GM19025 (cell line): ENCODE data around the gene KCNAB1.

ENCODE experiments used
- ATAC-seq: cut with Tn5 transposase; IDR thresholded peaks from one replicate; pipeline ENCODE4 v1.9.1; 2021; ENCODE audit warnings: mild to moderate bottlenecking, low read depth, moderate library complexity; ENCODE audit not compliant: unreplicated experiment

Gene KCNAB1

DNA sequence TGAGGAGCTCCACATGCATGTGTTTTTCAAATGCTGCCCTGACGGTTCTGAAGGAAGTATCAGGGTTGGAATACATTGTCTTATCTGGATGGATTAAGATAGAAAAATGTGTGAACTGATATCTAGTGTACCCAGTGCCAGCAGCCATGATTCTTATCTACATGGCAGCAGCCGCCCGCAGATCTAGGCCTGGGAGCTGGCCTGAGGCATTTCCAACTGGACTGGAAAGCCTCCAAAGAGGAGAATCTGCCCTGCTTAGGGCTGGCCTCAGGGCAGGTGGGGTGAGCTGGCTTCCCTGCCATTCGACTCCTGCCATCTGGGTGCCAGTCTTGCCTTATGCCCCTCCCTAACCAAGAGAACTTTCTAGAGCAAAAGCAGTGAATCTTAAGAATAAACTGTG lies 308.7 kb downstream of the KCNAB1 start:
- ATAC-seq, result no peak

DNA sequence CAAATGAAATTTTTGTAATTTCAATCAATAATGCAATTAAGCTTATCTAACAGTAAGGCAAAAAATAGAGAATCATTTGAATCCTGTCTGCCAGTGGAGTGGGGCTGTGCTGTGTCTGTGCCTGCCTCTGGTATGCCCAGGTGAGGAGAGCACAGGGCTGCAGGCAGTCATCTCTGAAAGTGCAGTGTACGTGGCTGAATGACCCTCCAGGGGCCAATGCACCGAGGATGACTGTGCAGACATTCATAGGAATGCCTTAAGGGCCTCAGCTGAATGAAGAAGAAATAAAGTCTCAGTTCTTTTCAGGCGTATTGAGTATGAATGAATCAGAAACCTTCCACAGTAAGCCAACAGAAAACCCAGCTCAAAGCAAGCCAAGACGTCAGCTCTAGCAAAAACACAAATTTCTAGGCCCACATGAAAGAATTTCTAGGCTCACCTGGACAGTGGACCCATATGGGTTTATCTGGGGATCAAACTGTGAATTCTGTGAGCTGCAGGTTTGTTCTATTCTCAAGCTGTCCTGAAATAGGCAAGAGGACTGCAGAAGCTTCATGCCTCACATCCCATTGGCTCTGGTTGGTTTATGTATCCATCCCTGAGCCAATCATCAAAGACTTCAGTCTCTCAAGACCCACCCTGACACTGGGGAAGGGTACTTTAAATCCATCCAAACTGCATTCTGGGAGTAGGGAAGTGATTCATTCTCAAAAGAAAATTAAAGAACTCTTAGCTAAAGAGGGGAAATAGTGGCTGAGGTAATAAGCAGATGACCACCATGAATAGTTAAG lies 311.2 kb downstream of the KCNAB1 start:
- ATAC-seq, result no peak

DNA sequence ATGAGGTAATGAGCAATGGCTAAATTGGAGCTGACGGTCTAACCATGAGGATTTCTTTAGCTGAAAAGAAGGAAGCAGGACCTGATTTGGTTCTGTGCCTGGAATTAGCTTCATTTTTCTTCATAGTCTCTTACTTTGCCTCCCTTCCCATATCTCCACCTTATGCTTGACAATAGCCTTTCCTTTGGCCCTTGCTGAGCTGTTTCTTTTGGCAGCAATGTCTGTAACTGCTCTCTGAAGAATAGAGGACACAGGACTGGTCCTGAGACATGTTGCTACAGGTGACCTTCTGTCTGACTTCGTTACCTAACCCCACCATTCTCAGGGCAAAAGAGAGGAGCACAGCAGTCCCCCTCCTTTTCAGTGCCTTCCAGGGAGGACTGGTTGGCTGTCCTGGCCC lies 312.2 kb downstream of the KCNAB1 start:
- ATAC-seq, result no peak

DNA sequence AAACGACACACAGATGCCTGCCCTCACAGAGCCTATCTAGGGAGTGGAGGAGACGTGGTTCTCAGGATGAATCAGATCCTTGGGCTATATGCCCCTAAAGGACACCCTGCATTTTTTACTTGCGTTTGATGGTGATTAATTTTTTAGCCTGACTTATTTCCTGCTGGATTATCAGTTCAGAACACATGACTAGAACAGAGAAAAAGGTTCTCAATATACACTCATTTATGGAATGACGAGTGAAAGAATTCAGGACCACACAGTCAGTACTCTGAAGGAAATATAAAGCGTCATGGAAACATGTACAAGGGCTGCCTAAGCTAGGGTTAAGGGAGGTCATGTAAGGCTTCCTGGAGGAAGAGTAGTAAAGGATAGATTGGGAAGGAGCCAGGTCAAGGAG lies 312.8 kb downstream of the KCNAB1 start:
- ATAC-seq, result no peak

DNA sequence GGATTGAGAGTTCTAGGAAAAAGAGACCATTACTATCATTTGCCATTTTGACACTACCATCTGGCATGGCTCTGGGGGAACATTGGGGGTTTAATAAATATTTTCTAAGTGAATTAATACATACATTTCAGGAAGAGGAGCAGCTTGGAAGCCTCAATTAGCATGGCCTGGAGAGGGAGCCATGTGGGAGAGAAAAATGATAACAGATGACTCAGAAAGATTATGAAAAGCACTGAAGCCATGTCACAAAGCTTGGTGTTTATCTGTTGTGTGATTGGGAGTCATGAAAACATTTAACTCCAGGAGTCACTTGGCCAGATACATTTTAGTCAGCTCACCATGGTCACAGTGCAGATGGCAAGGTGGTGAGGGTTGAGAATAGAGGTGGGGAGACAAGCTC lies 313.5 kb downstream of the KCNAB1 start:
- no peak for ATAC-seq

DNA sequence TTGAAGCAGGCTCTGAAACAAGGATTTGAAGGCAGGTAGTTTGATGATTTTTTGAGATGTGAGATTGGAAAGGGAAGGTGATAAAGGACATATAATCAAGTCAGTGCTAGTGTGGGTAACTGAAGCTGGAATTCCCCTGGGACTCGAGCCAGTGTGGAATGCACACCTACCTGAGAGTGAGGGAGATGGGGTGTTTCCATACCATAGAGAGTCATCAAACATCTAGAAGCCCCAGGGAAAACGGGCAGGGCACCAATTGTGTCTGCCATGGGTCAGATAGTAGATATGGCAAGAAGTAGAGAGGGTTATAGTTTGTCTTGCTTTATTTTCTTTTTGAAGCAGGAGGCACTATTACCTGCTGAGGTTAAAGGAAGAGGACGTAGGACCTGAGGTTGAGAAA lies 314.5 kb downstream of the KCNAB1 start:
- ATAC-seq, result no peak

DNA sequence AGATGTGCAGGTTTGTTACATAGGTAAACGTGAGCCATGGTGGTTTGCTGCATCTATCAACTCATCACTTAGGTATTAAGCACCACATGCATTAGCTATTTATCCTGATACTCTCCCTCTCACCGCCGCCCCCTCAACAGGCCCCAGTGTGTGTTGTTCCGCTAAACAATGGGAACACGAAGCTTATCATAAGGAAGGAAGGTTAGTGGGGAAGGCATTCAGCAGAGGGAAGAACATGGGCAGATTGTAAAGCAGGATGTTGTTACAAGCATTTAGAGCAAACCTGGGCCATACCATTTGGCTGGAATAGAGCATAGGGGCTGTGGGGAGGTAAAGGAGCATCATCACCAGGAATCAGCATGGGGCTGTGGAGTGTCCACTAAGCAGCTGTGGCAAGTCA lies 322.7 kb downstream of the KCNAB1 start:
- no peak for ATAC-seq

DNA sequence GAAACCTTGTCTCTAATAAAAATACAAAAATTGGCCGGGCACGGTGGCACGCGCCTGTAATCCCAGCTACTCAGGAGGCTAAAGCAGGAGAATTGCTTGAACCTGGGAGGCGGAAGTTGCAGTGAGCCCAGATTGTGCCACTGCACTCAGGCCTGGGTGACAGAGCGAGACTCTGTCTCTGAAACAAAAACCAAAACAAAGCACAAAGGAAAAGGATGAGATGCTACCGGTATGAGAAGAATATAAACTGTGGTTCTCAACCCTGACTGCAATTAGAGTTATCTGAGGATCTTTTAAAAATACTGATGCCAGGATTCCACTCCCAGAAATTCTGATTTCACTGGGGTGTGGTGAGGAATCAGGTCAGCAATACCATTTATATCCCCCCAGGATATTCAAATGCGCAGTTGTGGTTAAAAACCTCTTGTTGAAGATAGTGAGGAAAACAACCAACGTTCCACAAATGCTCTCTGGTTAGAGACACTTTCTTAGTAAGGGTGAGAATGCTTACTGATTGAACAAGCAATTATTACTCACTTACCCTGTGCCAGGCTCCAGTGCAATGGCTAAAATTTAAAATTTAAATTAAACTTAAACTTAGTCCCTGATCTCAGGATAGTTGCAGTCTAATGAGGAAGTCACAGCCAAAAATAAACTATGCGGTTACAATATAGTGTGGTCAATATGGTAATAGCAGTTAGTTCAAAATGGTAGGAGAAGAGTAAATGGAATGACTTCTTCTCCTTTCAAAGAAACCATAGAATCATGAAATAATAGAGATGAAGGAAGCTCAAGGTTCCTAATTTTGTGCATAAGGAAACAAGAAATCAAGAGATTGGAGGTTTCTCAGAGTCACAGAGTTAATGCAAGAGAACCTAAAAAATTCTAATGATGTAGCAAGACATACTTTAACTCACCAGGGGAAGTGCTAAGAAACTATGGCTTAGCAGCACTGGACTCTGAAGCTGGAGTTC lies 325.0 kb downstream of the KCNAB1 start:
- no peak for ATAC-seq

DNA sequence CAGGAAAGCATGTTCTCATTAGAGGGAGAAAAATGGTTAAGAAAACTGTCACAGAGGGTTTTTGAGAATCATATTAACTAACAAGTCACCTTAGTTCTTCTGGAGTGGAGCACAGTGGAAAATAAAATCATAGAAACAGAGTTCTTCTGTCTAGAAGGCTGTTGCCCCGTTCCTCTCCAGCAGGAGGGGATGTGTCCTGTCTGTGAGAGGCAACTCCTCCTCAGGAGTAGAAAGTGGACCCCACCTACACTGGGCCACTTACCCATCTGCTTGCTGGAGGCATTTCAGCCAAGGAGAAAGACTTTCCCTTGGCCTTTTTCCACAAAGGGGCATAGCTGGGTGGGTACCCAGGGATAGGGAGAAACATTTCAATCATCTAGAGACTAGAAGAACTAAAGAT lies 327.9 kb downstream of the KCNAB1 start:
- ATAC-seq, result peak; percentile 61

DNA sequence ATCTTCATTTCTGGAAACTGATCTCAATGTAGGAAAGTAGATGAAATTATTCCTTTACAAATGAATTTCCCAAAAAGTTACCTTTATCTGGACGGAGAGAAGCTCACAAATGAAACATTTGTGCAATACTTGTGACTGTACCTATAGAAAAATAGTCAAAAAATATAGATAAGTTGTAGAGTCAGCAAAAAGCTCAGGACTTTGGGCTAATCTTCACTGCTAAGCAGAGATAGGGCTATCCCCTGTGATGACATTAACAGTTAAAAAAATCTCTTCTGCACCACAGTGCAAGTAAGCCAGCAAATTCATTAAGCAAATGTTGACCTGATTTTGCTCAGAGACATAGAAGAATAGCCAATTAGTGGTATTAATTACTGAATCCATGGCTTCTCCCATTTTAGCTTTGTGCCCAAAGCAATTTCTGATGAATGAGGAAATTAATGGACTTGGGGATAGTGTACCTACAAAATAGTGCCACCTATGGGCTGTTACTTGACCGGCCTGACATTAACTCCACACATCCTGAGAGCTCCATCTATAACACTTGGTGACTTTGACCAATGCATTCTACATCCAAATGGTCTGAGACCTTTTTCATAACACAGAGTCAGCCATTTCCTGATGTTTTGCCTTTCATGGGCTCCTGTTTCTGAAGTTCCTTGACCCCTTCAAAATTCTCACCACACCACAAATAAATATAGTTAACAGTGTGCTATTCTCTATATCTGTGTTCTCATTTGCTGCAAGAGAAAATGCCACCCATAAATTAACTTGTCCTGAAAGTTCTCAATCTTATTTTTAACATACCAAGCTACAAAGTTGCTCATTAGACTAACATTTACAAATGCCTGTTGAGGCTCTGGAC lies 329.6 kb downstream of the KCNAB1 start:
- ATAC-seq, result no peak

DNA sequence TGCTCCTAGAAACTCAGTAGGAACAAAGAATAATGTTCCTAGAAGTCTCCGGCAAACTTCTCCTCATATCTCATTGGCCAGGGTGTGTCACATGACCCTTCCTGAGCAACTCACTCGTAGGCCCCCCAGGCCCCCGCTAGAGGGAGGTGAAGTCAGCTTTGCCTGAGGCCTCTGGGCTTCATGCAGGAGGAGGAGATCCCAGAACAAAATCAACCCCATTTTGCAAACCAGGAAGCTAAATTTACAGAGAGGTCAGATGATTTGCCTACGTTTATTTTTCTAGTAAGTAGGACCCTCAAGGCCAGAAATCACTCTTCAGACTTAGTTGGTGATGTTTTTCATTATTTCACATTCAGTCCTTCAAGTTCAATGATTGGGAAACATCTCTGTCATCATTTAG lies 335.5 kb downstream of the KCNAB1 start:
- no peak for ATAC-seq

DNA sequence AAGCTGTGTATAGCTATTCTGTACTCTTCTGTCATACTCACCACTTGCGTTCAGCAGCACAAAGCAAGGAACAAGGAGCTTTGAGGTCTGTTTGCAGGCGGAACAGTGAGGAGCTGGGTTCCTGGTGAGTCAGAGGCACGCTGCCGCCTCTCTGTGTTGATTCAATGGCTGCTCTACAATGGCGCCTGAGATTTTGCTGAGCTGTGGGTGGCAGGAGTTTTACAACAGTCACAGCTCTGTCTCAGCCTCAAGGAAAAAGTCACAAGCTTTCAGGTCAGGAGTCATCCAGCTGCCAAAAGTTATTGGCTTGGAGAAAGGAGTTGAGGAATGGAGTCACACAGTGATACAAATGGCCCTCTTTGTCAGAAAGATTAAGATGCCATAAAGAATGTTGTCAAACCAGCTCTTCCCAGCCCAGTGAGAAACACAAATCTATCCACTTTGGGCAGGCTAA lies 336.4 kb downstream of the KCNAB1 start:
- ATAC-seq, result no peak

DNA sequence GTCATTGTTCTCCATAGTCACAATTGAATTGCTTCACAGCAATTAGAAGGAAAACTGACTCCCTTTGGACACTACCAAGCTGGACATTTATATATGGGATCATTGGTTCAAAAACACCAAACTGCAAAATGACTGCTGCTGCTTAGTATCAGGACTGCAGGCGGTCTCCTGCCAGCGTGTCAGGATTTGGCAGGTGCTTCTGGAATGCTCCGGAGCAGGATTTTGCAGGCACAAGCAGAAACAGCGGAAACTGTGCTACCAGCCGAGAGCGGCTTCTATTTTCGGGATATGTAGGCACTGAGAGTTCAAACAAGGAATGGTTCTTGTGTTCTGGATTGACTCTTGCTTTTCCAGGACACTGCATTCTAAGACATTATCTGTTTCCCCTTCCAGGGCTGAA lies 339.1 kb downstream of the KCNAB1 start:
- no peak for ATAC-seq

DNA sequence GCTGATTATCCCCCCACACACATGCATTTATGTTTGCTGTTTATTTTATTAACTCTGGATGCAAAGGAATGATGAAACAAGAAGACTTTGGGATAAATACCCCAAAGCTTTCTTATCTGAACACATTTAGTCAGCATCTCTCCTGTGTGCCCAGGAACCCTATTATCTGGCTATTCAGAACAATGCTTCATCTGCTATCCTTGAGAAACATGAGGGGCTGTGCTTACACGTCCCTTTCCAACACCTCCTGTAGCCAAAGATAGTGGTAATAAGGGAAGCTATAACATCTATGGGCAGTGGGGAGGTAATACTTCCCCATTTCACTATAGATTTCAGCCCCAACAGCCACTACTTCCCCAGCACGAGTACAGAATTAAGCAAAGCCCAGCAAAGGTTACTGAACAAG lies 339.8 kb downstream of the KCNAB1 start:
- ATAC-seq, result no peak

DNA sequence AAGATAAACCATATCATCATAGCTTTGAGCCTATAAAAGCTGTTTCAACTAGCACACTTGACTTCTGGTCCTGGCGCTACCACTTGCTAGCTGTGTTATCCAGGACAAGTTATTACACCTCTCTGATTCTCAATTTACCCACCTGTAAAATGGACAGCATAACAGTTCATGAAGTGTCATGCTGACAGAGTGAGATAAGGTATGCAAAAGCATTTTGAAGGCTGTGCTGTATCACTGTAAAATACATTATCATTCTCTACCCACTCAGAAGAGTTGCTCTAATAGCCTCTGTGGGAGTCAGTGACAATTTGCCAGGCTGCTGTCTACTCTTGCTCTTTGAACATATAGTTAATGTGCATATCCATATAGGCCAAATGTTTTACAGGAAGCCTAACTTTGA lies 341.5 kb downstream of the KCNAB1 start:
- ATAC-seq, result no peak

DNA sequence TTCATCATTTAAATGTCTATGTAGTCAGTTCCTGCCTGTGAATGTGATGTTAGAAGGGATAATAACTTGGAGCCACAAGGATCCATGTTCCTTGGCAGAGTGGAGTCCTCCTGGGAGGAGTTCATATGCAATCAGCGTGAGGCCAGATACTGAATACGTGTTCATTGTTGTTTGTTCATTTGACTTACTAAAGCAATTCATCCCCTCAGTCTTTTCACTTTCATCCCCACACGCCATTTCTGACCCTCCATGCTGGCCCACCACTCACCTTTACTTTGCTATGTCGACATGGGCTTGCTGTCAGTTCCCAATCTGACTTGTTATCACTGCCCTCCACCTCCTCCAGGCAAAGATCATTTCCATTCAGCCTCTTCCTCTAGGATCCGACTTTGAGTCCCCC lies 342.7 kb downstream of the KCNAB1 start:
- no peak for ATAC-seq

DNA sequence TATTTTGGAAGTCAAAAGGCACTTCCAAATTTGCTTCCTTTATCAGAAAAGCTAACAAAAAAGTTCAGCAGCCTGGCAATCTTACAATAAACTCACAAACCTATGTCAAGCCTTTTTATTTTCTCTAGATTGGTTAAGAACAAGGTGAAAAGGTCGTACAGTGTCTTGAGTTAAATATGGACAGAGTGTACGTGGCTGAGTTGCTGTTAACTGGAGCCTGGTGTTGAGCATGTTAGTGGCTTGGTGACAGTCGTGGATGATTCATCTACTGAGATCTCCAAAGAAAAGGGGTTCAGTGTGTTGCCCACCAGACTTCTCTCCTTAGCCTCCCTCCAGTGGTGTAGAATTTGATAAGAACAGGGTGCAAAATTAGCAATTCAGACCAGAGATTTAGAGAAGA lies 344.8 kb downstream of the KCNAB1 start:
- ATAC-seq, result no peak

DNA sequence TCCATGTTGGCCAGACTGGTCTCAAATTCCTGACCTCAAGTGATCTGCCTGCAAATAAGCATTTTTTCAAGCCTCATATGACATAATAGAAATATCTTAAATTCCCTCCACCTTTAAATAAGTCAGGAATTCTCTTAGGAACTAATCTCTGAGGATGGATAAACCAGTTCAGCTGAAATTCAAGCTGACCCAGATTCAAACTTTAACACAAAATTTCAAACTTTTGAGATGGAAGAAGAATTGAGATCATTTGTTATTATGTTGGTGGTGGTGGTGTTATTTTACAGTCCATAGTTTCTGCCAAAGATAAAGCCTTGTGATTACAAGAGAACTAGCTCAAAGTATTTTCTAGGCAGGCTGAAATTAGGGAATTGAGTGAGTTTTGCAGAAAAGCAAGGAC lies 349.1 kb downstream of the KCNAB1 start:
- ATAC-seq, result no peak

DNA sequence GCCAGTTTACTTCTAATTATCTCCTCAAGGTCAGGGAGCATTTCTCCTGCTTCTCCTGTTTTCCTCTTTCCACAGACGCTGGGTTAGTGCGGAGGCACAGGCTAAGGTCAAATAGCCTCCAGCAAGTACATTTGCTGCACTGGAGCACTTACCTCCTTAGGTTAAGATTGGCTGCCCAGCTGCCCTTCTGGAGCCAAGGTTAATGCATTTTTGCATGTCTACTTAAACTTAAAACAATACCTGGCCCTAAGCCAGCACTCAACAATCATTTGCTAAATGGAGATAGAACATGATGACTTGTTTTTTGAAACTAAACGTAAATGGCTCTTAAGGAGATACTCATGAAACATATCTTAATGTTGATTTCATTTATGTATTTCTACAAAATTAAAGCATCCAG lies 351.1 kb downstream of the KCNAB1 start:
- ATAC-seq, result no peak

DNA sequence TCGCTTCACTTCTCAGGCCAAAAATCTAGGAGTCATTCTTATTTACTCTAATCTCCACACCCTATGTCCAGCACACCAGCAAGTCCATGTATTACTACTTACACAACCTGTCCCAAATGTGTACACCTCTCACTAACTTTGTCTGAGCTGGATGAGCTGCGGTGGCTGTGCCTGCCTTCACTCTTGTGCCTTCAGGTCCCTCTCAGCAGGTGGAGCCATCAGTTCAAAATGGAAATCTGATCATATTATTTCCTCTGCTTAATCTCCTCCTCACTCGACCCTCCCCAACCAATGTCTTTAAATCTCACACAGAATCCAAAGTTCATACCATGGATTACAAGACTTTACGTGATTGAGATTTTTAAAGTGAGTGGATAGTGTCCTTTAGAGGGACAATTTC lies 351.8 kb downstream of the KCNAB1 start:
- ATAC-seq, result no peak

DNA sequence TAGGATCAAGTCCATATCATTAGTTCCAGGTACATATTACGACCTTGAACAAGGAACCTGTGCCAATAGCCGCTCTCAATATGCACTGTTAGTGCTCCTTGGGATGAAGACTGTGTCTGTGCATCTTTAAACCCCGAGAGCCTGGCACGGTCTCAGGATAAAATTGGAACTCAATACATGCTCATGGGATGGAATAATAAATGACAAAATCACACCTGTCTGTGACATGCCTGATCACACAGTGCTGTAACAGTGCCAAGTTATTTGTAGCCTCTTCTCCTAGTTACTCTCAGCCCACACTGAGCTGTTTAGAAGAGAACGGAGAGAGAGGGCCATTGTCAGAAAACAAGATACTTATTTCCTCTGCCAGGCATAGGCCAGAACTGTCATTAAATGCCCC lies 352.3 kb downstream of the KCNAB1 start:
- ATAC-seq, result no peak
